Measurements from ENCODE around the gene CCNL2.

GRCh38 chr1:1336446-1336845 is 62.7 kb downstream of the CCNL2 start:
- TF ChIP-seq, protein P1, sequence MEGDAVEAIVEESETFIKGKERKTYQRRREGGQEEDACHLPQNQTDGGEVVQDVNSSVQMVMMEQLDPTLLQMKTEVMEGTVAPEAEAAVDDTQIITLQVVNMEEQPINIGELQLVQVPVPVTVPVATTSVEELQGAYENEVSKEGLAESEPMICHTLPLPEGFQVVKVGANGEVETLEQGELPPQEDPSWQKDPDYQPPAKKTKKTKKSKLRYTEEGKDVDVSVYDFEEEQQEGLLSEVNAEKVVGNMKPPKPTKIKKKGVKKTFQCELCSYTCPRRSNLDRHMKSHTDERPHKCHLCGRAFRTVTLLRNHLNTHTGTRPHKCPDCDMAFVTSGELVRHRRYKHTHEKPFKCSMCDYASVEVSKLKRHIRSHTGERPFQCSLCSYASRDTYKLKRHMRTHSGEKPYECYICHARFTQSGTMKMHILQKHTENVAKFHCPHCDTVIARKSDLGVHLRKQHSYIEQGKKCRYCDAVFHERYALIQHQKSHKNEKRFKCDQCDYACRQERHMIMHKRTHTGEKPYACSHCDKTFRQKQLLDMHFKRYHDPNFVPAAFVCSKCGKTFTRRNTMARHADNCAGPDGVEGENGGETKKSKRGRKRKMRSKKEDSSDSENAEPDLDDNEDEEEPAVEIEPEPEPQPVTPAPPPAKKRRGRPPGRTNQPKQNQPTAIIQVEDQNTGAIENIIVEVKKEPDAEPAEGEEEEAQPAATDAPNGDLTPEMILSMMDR (conservative IDR thresholded peaks at IDR 0.05 in 1 of 2, IDR thresholded peaks at IDR 0.05 in 1 of 2; ENCODE audit: low read depth in 1 of 2, low read length in 2 of 2), result no peak
- no peak for TF ChIP-seq EZH2 (IDR thresholded peaks at IDR 0.05; ENCODE audit: low read length, missing control alignments)

Measured in fibroblast of lung (primary cell).